Colonic mucosa (tissue), 4 donors: ENCODE results near the gene NPY4R. TPM values are rescaled to one million over a fixed set of nuclear protein-coding genes. Genes with fewer than 3 reads are reported as not detected.
"Not testable (repeated sequence)": the region's sequence is repeated elsewhere in the genome, so short reads cannot be mapped to it uniquely, and the experiment has no call there.

ENCODE experiments used
- DNase-seq: peaks from one replicate; pipeline ENCODE4 v3.0.0-alpha.2; 2020
- H3K27ac ChIP-seq: fragments of 200-600 bp; one replicate; pipeline ENCODE4 v1.8.0; 2021
- H3K27me3 ChIP-seq: fragments of 200-600 bp; one replicate; pipeline ENCODE4 v1.8.0; 2021
- H3K36me3 ChIP-seq: fragments of 200-600 bp; one replicate; pipeline ENCODE4 v1.8.0; 2021
- H3K4me1 ChIP-seq: fragments of 200-600 bp; one replicate; pipeline ENCODE4 v1.8.0; 2021; ENCODE audit warnings: mild to moderate bottlenecking
- H3K4me3 ChIP-seq: fragments of 200-600 bp; one replicate; pipeline ENCODE4 v1.8.0; 2021
- H3K9ac ChIP-seq, 2 donors: one replicate each; pipeline ENCODE4 v1.7.0; 2013; ENCODE audit warnings: control low read depth in 2 of 2, low read depth in 2 of 2, low read length in 2 of 2
- H3K9me3 ChIP-seq: fragments of 200-600 bp; one replicate; pipeline ENCODE4 v1.8.0; 2021
- CTCF ChIP-seq: fragments of 200-600 bp; IDR thresholded peaks from one replicate; pipeline ENCODE4 v1.8.0; 2022; ENCODE audit warnings: antibody characterized with exemption, mild to moderate bottlenecking
- intact Hi-C: fragments of 100-400 bp; cut with DNase I; formaldehyde crosslinking; loops from one replicate; pipeline ENCODE4 v1.14.1; 2022
- total RNA-seq, 2 donors: library from RNA; stranded (reverse); fragmentation: NEBNext Ultra II Directional in 1 of 2; extraction: Animal tissue kit (Norgen Biotek cat#: 25700) in 1 of 2; gene quantifications; one replicate each; pipeline ENCODE4 v1.2.1, GENCODE V29; 2021
- donor health status: healthy.
- donor health status: DM: no; HTN: no; CAD: no.
- donor health status: DM: no; HTN: no; CAD: no.

Gene NPY4R
- total RNA-seq: 1 to 10 TPM; 6.3 to 9.3 TPM

- intact Hi-C loops, H3K9me3 ChIP-seq, H3K4me1 ChIP-seq, H3K27me3 ChIP-seq, H3K4me3 ChIP-seq, H3K27ac ChIP-seq, H3K36me3 ChIP-seq, H3K9ac ChIP-seq: not testable (repeated sequence)
- peak; percentile 15 for DNase-seq
Observed at GRCh38 chr10:46465765-46466164, at the start of gene NPY4R. Gene NPY4R (minus strand): TSS chr10:46465958. CDS start chr10:46462635, 3,323 bp downstream.

- intact Hi-C loops: no loop called here
- H3K9ac ChIP-seq: no peak overlapping the region
- no peaks in the 10 kb centered on the region for H3K27me3 ChIP-seq
- no peak overlapping the region for H3K27ac ChIP-seq
- TF ChIP-seq CTCF: no peak
- no peaks in the 10 kb centered on the region for H3K4me1 ChIP-seq
- no peaks in the 10 kb centered on the region for H3K36me3 ChIP-seq
- DNase-seq: no peak
- H3K9me3 ChIP-seq: no peaks in the 10 kb centered on the region
- H3K4me3 ChIP-seq: no peak overlapping the region
Observed at GRCh38 chr10:46515366-46515765, 49.6 kb upstream of the NPY4R start.

GRCh38 chr10:46514899-46515298 is 49.1 kb upstream of the NPY4R start:
- no peak overlapping the region for H3K9ac ChIP-seq

GRCh38 chr10:46514431-46514861 is 48.7 kb upstream of the NPY4R start:
- no peaks in the 10 kb centered on the region for H3K27me3 ChIP-seq
- DNase-seq: peak; percentile 18
- H3K9ac ChIP-seq: no peak overlapping the region
- H3K4me3 ChIP-seq: no peak overlapping the region
- intact Hi-C loops: no loop called here
- no peak for TF ChIP-seq CTCF
- H3K9me3 ChIP-seq: no peaks in the 10 kb centered on the region
- H3K27ac ChIP-seq: no peak overlapping the region
- H3K4me1 ChIP-seq: no peaks in the 10 kb centered on the region
- no peaks in the 10 kb centered on the region for H3K36me3 ChIP-seq

More at GRCh38 chr10:46514899-46515298, 49.1 kb upstream of the NPY4R start:
- Histone ChIP-seq H3K4me3 (no peak overlapping the region), H3K4me1 (no peaks in the 10 kb centered on the region), H3K27ac (no peak overlapping the region), H3K36me3 (no peaks in the 10 kb centered on the region), H3K27me3 (no peaks in the 10 kb centered on the region), H3K9me3 (no peaks in the 10 kb centered on the region)
- intact Hi-C loops: no loop called here
- TF ChIP-seq CTCF: no peak
- DNase-seq: no peak

- H3K9me3 ChIP-seq, DNase-seq, H3K27me3 ChIP-seq, H3K4me3 ChIP-seq, intact Hi-C loops, H3K27ac ChIP-seq, H3K9ac ChIP-seq, H3K4me1 ChIP-seq, H3K36me3 ChIP-seq: not testable (repeated sequence)
Observed at GRCh38 chr10:46513333-46513732, 47.6 kb upstream of the NPY4R start.

- DNase-seq, H3K9ac ChIP-seq, H3K27ac ChIP-seq, intact Hi-C loops, H3K36me3 ChIP-seq, H3K27me3 ChIP-seq, H3K9me3 ChIP-seq, H3K4me1 ChIP-seq, H3K4me3 ChIP-seq: not testable (repeated sequence)
Observed at GRCh38 chr10:46512725-46513124, 47.0 kb upstream of the NPY4R start.

- intact Hi-C loops: not testable (repeated sequence)
Observed at GRCh38 chr10:46512002-46512401, 46.2 kb upstream of the NPY4R start.

GRCh38 chr10:46499990-46500389 is 34.2 kb upstream of the NPY4R start:
- H3K4me1 ChIP-seq, H3K4me3 ChIP-seq, DNase-seq, H3K27ac ChIP-seq, H3K27me3 ChIP-seq, H3K9me3 ChIP-seq, intact Hi-C loops, H3K36me3 ChIP-seq, H3K9ac ChIP-seq: not testable (repeated sequence)

More at GRCh38 chr10:46512002-46512401, 46.2 kb upstream of the NPY4R start:
- not testable (repeated sequence) for H3K4me1 ChIP-seq, H3K27me3 ChIP-seq, DNase-seq, H3K4me3 ChIP-seq, H3K9me3 ChIP-seq, H3K36me3 ChIP-seq, H3K9ac ChIP-seq, H3K27ac ChIP-seq

- H3K27ac ChIP-seq, H3K4me3 ChIP-seq, DNase-seq, intact Hi-C loops, H3K9me3 ChIP-seq, H3K27me3 ChIP-seq, H3K9ac ChIP-seq, H3K4me1 ChIP-seq, H3K36me3 ChIP-seq: not testable (repeated sequence)
Observed at GRCh38 chr10:46498985-46499703, 33.4 kb upstream of the NPY4R start.

- H3K4me3 ChIP-seq, H3K27me3 ChIP-seq, DNase-seq, intact Hi-C loops, H3K27ac ChIP-seq, H3K9me3 ChIP-seq, H3K4me1 ChIP-seq, H3K36me3 ChIP-seq, H3K9ac ChIP-seq: not testable (repeated sequence)
Observed at GRCh38 chr10:46497878-46498277, 32.1 kb upstream of the NPY4R start.

GRCh38 chr10:46497401-46497800 is 31.6 kb upstream of the NPY4R start:
- H3K9ac ChIP-seq, H3K27ac ChIP-seq, DNase-seq, H3K9me3 ChIP-seq, intact Hi-C loops, H3K4me3 ChIP-seq, H3K36me3 ChIP-seq, H3K4me1 ChIP-seq, H3K27me3 ChIP-seq: not testable (repeated sequence)
